PFSK-1 (cell line): ENCODE measurements around the gene ENTPD5.

Experiments
- FOXP2 ChIP-seq: optimal IDR thresholded peaks from 2 replicates; pipeline ENCODE3; 2011; ENCODE audit warnings: borderline replicate concordance, control low read depth, inconsistent platforms; ENCODE audit not compliant: insufficient read depth; ENCODE audit errors: extremely low read length, extremely low read depth
- POLR2AphosphoS5 ChIP-seq: IDR thresholded peaks from 2 replicates; pipeline ENCODE4 v1.6.1; 2012; ENCODE audit warnings: low read depth, mild to moderate bottlenecking, control low read depth, low read length, moderate library complexity
- SIN3A ChIP-seq: IDR thresholded peaks from 2 replicates; pipeline ENCODE4 v1.6.1; 2012; ENCODE audit warnings: mild to moderate bottlenecking, low read length, moderate library complexity, borderline replicate concordance; ENCODE audit not compliant: insufficient read depth
- TAF1 ChIP-seq: IDR thresholded peaks from 2 replicates; pipeline ENCODE4 v1.6.1; 2012; ENCODE audit warnings: low read length, control low read depth, borderline replicate concordance; ENCODE audit not compliant: insufficient read depth
- TF ChIP-seq, protein P1 (sequence below), 2 experiments: IDR thresholded peaks; 2 replicates each; pipeline versions ENCODE4 v1.6.1 to v1.8.0; 2011 to 2012; ENCODE audit warnings: low read depth in 2 of 2, low read length in 2 of 2, control low read depth in 1 of 2, inconsistent platforms in 1 of 2, mild to moderate bottlenecking in 1 of 2, moderate library complexity in 1 of 2; ENCODE audit not compliant: insufficient read depth in 1 of 2

The ENTPD5 gene

DNA sequence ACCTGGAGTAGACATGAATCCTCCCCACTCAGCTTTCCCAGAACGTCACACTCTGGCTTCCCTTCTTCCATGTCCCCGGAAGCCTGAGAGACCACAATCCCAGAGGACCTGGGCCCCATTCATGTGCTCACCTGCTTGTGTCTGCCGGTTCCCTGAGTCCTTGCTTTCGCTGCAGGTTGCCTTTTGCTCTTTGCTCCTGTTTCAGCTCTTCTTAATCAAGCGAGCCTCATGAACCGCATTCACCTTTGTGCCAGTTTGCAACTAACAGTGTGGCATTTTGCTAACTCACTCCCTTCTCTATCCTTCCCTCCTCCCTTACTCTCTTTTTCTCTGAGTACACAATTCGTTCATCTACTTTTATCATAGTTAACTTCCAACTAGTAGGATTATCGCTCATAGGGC lies 23.1 kb downstream of the ENTPD5 start:
- TF ChIP-seq, protein P1, sequence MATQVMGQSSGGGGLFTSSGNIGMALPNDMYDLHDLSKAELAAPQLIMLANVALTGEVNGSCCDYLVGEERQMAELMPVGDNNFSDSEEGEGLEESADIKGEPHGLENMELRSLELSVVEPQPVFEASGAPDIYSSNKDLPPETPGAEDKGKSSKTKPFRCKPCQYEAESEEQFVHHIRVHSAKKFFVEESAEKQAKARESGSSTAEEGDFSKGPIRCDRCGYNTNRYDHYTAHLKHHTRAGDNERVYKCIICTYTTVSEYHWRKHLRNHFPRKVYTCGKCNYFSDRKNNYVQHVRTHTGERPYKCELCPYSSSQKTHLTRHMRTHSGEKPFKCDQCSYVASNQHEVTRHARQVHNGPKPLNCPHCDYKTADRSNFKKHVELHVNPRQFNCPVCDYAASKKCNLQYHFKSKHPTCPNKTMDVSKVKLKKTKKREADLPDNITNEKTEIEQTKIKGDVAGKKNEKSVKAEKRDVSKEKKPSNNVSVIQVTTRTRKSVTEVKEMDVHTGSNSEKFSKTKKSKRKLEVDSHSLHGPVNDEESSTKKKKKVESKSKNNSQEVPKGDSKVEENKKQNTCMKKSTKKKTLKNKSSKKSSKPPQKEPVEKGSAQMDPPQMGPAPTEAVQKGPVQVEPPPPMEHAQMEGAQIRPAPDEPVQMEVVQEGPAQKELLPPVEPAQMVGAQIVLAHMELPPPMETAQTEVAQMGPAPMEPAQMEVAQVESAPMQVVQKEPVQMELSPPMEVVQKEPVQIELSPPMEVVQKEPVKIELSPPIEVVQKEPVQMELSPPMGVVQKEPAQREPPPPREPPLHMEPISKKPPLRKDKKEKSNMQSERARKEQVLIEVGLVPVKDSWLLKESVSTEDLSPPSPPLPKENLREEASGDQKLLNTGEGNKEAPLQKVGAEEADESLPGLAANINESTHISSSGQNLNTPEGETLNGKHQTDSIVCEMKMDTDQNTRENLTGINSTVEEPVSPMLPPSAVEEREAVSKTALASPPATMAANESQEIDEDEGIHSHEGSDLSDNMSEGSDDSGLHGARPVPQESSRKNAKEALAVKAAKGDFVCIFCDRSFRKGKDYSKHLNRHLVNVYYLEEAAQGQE (IDR thresholded peaks at IDR 0.05; ENCODE audit: insufficient read depth in 1 of 2, low read depth in 2 of 2, low read length in 2 of 2): no peak
- TF ChIP-seq FOXP2 (no peak), POLR2AphosphoS5 (no peak), SIN3A (no peak), TAF1 (no peak)

DNA sequence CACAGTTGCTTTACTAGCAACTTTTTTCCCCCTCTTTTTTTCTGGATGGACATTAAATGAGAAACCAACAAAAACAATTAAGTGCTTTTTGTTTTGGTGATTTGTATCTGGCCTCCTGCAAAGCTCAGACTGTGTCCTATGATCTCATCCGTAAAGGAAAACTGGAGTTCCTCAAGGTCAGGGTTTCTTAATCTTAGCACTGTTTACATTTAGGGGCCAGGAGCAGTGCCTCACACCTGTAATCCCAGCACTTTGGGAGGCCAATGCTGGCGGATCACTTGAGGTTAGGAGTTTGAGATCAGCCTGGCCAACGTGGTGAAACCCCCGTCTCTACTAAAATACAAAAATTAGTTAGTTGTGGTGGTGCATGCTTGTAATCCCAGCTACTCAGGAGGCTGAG lies 28.0 kb downstream of the ENTPD5 start:
- no peak for TF ChIP-seq SIN3A

DNA sequence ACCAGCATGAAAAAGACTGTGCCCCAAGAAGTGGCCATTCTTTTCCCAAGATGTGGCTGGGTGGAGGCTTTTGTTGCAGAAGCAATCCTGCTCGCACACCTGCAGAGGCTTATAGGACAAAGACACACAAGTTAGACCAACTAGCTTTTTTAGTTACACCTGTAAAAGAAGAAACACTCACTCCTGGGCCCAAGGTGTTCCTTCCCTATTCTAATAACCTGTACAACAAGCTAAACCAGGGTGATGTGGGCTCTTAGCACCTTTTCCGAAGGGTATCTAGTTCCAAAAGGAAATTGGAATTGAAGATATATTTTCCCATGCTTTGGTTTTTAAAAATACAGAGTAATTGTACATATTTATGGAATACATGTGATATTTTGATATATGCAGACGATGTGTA lies 31.0 kb downstream of the ENTPD5 start:
- TF ChIP-seq POLR2AphosphoS5: no peak
- TF ChIP-seq, protein P1 (IDR thresholded peaks at IDR 0.05; ENCODE audit: insufficient read depth in 1 of 2, low read depth in 2 of 2, low read length in 2 of 2): no peak
- no peak for TF ChIP-seq SIN3A
- TF ChIP-seq TAF1: no peak
- TF ChIP-seq FOXP2: no peak

DNA sequence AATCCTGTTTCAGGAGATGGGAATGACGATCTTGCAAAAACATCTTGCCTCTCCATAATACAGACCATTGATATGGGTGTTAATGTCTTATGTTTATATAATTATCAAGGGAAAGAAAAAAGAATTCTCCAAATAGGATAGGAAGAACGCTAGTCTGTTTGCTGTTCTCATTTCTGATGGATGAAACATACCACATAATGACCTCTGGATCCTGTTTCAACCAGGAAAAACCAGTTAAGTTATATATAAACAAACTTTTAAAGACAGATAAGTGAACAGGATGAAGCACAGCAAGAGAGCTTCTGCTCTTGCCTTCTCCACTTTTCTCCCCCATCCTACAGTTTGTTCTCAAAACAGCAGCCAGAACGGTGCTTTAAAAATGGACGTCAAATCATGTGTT lies 41.2 kb downstream of the ENTPD5 start:
- TF ChIP-seq TAF1: no peak
- TF ChIP-seq FOXP2: no peak
- TF ChIP-seq SIN3A: no peak
- no peak for TF ChIP-seq POLR2AphosphoS5
- TF ChIP-seq, protein P1 (IDR thresholded peaks at IDR 0.05; ENCODE audit: insufficient read depth in 1 of 2, low read depth in 2 of 2, low read length in 2 of 2): no peak

DNA sequence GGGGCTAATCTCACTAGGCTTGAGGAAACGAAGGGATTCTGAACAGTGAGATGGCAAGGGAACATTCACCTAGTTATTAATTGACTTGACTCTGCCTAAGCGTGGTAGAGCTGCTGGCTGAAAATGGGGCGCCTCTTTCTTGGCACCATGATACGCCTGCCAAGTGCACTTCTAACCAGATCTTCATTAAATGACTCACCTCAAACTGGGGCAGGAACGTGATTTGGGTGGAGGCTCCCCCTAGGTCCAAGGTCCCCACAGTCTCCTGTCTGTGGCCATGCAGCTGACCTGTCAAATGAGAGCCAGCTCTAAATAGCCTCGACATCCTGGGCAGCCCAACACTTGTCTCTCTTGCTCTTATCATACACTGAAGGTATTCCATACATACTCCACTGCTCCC lies 43.0 kb downstream of the ENTPD5 start:
- TF ChIP-seq SIN3A (no peak), FOXP2 (no peak), POLR2AphosphoS5 (no peak), TAF1 (no peak)
- TF ChIP-seq, protein P1 (IDR thresholded peaks at IDR 0.05; ENCODE audit: insufficient read depth in 1 of 2, low read depth in 2 of 2, low read length in 2 of 2): no peak

DNA sequence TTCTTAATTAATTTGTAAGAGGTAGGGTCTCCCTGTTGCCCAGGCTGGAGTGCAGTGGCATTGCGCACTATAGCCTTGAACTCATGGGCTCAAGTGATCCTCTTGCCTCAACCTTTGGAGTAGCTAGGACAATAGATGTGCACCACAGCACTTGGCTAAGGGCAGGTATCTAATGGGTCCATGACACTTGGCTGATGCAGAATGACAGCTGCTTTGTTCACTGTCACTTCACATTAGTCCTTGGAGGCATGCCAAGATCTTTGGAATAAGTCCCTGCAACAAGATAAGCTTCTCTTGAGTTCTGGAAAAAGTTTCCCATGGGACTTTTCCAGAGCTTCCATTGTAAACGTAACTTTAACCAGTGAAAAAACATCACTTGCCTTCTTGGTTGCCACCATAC lies 45.6 kb downstream of the ENTPD5 start:
- TF ChIP-seq, protein P1 (IDR thresholded peaks at IDR 0.05; ENCODE audit: insufficient read depth in 1 of 2, low read depth in 2 of 2, low read length in 2 of 2): no peak
- TF ChIP-seq TAF1: no peak
- TF ChIP-seq FOXP2: no peak
- TF ChIP-seq POLR2AphosphoS5: no peak
- TF ChIP-seq SIN3A: no peak
